GM12891 (cell line): ENCODE results near the gene CD164. TPM values are rescaled to one million over a fixed set of nuclear protein-coding genes. Genes with fewer than 3 reads are reported as not detected.

Source experiments
- DNase-seq: peaks from one replicate; pipeline ENCODE4 v3.0.0; 2011; ENCODE audit warnings: low spot score; ENCODE audit not compliant: insufficient read length
- FAIRE-seq: peaks from 2 replicates; lab custom pipeline; 2011; peaks lifted over from hg19 to GRCh38; lab: Jason Lieb, UNC
- PAX5 ChIP-seq: IDR thresholded peaks from 2 replicates; pipeline ENCODE4 v1.6.1; 2011; ENCODE audit warnings: low read length, moderate library complexity, mild to moderate bottlenecking; ENCODE audit not compliant: insufficient read depth, severe bottlenecking
- POLR2A ChIP-seq: IDR thresholded peaks from 2 replicates; pipeline ENCODE4 v1.6.1; 2011; ENCODE audit warnings: low read depth, low read length, control low read depth
- POLR2AphosphoS5 ChIP-seq: IDR thresholded peaks from 2 replicates; pipeline ENCODE4 v1.6.1; 2011; ENCODE audit warnings: low read depth, low read length, control low read depth
- POU2F2 ChIP-seq: IDR thresholded peaks from 2 replicates; pipeline ENCODE4 v1.6.1; 2011; ENCODE audit warnings: low read depth, mild to moderate bottlenecking, control low read depth, low read length, moderate library complexity
- SPI1 ChIP-seq: IDR thresholded peaks from 2 replicates; pipeline ENCODE4 v1.6.1; 2011; ENCODE audit warnings: low read depth, low read length, control low read depth
- TAF1 ChIP-seq: IDR thresholded peaks from 2 replicates; pipeline ENCODE4 v1.6.1; 2011; ENCODE audit warnings: low read depth, low read length, control low read depth
- polyA plus RNA-seq: library from polyadenylated mRNA; unstranded; fragments of >200 nt; gene quantifications from one replicate; pipeline ENCODE4 v1.2.1, GENCODE V29; 2012; ENCODE audit warnings: low read depth, missing spikeins, inconsistent platforms; ENCODE audit not compliant: missing spikeins

CD164 gene
- 130 TPM for polyA plus RNA-seq

- DNase-seq (peak; percentile 80), FAIRE-seq (peak; percentile 47)
- TF ChIP-seq SPI1 (no peak), POLR2AphosphoS5 (peak; percentile 98), PAX5 (no peak), TAF1 (peak; percentile 97), POLR2A (peak; percentile 98)
Measured at GRCh38 chr6:109381747-109382575, at the start of gene CD164. Gene CD164 (minus strand): TSS chr6:109382467. CDS start chr6:109382378, 89 bp downstream.

GRCh38 chr6:109429496-109429895 lies 47.2 kb upstream of the CD164 start:
- no peak for DNase-seq
- FAIRE-seq, result no peak
- TF ChIP-seq POLR2AphosphoS5, result no peak
- no peak for TF ChIP-seq PAX5
- TF ChIP-seq POLR2A, result no peak
- TF ChIP-seq POU2F2, result no peak
- no peak for TF ChIP-seq TAF1
- TF ChIP-seq SPI1, result no peak

DNA sequence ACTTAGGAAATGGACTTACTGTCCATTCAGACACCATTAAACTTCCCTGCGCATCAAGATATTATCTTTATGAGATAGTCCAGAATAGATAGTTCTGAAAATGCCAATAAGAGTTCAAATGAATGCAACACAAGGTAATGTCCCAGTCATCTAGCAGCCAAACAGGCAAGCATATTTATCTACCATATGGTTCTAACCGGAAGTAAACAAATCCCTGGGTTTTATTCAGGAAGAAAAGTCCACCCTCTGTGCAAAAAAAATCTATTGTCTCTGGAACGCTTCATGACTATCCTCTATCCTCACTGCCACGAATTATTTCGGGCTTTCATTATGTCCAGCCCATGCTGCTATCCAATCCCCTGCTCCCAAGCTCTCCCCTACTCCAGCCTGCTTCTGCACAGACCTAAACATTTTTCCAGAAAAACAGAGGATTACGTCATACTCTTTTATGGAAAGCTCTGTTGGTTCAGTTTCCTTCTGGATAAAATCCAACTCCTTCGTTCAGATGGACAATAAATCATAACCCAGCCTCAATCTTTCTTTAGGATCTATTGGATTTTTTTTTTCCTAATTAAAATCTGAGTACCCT lies 46.7 kb upstream of the CD164 start:
- no peak for TF ChIP-seq POLR2AphosphoS5
- no peak for TF ChIP-seq PAX5
- TF ChIP-seq POLR2A, result no peak
- no peak for TF ChIP-seq TAF1
- TF ChIP-seq POU2F2, result no peak
- TF ChIP-seq SPI1, result no peak
- FAIRE-seq (no peak), DNase-seq (no peak)

DNA sequence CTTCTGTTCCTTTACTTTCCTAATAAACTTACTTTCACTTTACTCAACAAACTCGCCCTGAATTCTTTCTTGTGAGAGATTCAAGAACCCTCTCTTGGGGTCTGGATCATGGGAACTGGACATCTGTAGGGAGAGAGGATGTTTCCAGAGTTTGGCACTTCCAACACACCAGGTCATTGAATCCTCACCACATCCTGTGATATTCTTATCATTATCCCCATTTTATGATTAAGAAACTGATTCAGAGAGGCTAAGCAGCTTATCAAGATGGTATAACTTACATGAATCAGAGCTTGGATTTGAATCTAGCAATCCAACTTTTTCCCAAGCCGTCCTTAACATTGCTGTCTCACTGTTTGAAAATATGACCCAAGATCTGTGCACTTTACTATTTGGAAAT lies 42.7 kb upstream of the CD164 start:
- TF ChIP-seq TAF1 (no peak), POLR2A (no peak), POLR2AphosphoS5 (no peak)
- FAIRE-seq (no peak), DNase-seq (no peak)

DNA sequence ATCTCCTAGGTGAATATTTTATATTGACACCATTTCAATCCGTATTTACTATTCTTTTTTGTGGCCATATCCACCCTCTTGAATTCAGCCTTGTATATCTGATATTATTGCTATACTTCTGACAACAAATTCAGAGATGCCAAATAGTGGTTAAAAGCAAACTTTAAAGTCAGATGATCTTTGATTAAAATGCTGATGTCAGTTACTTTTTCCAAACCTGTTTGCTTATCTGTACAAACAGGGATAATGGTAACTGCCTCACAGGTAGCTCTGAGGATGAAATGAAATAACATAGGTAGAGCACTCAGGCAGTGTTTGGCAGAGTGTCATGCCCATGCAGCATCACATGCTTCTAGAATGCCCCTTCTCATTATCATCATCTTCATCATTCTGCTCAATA lies 38.9 kb upstream of the CD164 start:
- TF ChIP-seq PAX5 (no peak), POU2F2 (no peak), POLR2A (no peak), SPI1 (no peak), TAF1 (no peak), POLR2AphosphoS5 (no peak)
- no peak for FAIRE-seq
- no peak for DNase-seq

DNA sequence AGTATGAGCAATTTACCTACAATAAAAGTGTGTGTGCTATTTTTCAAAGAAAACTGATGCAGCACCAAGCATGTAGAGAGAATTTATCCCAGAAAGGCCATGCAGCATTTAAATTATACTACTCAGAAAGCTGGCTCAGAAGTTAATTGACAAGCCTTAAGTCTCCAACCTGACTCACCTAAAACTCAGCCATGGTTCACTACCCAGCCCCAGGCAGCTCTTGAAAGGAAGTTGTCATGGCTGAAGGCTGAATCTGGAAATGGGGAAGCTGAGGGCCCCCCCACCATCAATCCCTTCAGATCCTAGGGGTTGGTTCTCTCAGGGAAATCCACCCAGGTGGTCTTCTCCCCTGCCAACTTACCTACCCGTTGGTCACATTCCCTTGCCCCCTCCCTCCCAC lies 38.5 kb upstream of the CD164 start:
- FAIRE-seq, result no peak
- DNase-seq, result no peak
- TF ChIP-seq PAX5, result no peak
- TF ChIP-seq POLR2A, result no peak
- no peak for TF ChIP-seq SPI1
- TF ChIP-seq TAF1, result no peak
- TF ChIP-seq POLR2AphosphoS5, result no peak
- no peak for TF ChIP-seq POU2F2

DNA sequence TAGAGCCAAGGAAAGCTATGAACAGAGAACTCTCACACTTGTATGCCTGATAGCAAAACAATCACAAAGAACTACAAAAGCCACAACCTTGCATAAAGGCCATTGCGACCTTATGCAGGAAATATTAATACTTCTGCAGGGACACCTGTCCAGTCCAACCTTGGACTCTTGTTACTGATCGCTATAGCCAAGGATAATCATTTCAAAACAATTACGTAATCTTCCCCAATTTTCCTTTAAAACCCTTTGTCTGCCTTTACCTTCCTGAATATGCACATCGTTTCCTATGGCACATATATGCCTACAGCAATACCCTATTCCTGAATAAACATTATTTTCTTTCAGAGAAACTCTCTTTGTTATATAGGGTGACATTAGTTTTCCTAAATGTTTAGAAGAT lies 35.4 kb upstream of the CD164 start:
- DNase-seq (no peak), FAIRE-seq (no peak)
- TF ChIP-seq PAX5, result no peak
- no peak for TF ChIP-seq SPI1
- no peak for TF ChIP-seq TAF1
- TF ChIP-seq POU2F2, result no peak
- no peak for TF ChIP-seq POLR2A
- TF ChIP-seq POLR2AphosphoS5, result no peak

GRCh38 chr6:109411034-109411433 lies 28.8 kb upstream of the CD164 start:
- FAIRE-seq (no peak), DNase-seq (no peak)
- TF ChIP-seq PAX5 (no peak), SPI1 (no peak), POLR2AphosphoS5 (no peak), TAF1 (no peak), POU2F2 (no peak), POLR2A (no peak)

- FAIRE-seq (no peak), DNase-seq (no peak)
- TF ChIP-seq SPI1 (no peak), POLR2AphosphoS5 (no peak), PAX5 (no peak), TAF1 (no peak), POLR2A (no peak), POU2F2 (no peak)
Measured at GRCh38 chr6:109406196-109406595, 23.9 kb upstream of the CD164 start.

GRCh38 chr6:109397020-109397419 lies 14.8 kb upstream of the CD164 start:
- TF ChIP-seq POLR2AphosphoS5 (no peak), PAX5 (no peak), TAF1 (no peak), SPI1 (no peak), POU2F2 (no peak), POLR2A (no peak)
- FAIRE-seq (no peak), DNase-seq (no peak)
